ENCODE measurements around the gene DHRS12.

The DHRS12 gene

DNA sequence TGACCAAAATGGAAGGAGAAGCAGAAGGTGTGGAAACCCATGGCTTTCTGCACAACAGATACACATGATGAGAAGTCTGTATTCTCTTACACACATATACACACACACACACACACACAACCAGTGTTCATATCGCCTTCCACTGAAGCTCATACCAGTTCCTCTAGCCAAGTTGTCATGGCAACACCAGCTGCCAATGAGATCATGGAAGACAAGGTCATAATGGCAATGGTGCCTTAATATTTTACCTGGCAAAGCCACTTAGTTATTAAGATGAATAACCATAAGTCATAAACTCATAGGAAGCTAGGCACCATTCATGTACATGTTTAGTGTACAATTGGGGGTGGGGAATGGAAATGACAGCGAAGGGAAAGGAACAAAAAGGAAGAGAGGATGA, 2.6 kb upstream of the DHRS12 start:
- peak; percentile 16 to 61 (median 19) for DNase-seq

DNA sequence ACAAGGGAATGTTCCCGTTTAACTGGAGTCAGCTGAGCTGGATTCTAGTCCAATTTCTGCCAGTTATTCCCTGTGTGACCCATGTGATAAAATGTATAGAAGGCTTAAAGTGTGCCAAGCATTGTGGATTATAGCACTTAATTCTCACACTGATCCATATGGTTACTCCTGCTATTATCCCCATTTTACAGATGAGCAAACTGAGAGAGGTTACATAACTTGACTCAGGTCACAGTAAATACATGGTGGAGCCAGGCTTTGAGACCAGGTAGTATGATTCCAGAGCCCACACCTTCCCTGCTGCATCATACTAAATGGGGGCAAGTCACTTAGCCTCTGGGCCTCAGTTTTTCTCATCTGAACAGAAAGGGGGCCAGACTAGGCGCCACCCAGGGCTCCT, 2.0 kb upstream of the DHRS12 start:
- no peak for DNase-seq

DNA sequence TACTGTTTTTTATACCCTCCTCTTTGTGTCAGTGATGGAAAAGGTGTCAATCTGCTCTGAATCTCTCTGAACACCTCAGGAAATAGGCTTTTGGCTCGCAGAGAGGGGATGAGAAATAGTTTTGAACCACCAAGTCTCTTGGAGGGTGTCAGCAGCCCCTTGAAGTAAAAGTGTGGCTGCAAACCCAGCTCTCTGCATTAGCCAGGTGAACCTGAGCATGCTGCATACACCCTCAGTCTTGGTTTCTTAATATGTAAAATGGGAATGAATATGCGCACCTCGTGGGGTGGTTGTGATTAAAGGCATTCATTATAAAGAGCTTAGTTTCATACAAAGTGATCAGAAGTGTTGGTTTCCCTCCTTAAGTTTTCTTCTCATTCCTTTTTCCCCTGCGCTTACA, 1.4 kb upstream of the DHRS12 start:
- no peak for DNase-seq

DNA sequence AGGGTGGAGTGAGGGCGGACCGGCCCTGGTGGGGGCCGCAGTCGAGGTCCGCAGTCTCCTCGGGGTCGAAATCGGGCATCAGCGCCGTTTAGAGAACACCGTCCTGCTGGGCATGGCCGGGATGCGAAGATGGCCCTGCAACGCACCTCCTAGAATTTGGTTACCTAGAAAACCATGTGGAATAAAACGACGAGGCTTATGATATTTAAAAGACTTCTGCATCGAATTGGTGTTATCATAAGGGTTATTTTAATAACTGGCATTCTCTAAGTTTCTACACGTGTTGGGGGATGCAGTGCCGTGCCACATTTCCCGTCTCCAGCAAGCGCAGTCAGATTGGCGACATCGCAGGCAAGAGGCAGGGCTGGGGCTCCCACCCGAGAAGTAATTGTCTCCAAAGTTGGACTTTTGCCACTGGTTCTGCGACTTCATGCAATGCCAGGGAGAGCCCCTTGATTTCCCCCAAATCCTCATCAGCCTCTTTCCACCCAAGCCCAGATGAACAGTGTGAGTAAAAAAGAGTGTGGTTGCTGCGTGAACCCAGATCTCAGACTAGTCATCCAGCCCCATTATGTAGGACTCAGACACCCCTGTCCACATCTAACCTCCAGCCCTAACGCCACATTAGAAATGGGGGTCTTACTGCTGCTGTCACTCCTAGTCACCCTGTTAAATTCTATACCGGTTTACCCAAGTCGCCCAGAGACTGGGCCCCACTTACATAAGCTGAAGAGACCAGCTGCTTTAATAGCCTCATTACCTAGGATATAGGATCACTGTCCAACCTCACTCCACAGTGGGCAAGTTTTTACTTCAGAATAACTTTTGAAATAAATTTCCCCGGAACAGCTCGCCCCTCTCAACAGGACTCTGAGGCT, 571 bp upstream of the DHRS12 start:
- peak in 2 of 3 experiments; percentile 55 to 83 for DNase-seq

DNA sequence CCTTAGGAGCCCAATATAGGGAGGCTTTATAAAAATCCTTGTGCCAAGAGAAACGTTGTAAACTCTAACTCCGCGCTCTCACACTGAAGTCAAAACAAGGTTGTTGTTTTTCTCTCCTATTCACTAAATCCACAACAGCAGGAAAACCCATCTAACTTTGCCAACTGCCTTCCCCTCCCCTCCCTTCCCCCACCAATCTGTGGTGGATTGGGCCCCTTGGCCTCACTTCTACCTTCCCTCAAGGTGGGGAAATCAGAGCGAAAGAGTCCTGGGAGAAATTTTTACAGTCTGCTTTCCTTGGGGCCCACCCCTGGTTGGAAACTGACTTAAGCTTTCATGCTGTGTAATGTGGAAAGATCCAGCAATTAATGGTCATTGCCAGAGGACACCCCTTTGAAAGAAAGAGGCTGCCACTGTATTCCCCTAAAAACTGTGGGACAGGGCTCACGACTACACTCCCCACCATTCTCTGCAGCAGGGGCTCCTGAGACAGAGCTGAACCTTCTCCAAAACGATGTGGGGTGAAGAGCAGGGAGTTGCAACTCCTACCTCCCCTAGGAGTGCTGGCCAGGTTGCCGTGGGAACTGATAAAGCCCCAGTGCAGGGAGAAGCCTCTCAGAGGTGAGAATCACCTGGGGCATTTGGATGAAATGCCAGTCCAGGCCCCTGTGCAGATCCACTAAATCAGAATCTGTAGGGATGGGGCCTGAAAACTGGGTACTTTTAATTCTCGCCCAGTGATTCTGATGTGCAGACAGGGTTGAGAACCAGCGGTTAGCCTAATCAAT, 1.1 kb downstream of the DHRS12 start:
- DNase-seq = peak; percentile 35 to 82 (median 77)

DNA sequence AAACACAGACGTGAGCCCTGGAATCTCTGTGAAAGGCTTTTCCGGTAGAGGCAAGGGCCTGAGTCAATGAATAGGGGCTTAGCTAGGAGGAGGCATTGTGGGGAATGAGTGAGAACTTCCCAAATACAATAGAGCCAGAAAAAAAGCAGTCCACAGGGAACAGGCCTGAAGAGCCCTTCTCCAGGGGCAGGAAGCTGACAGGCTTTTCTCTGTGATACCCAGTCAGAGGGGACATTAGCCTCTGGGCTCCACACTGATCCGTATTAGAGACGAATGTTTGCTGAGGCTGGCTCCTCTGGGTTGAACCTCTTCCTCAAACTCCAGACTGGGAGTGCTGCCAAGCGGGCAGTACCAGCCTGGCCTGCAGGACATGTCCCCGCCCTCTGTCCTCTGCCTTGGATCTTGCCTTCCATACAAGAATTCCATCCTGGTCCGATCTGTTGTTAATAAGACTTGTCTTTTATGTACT, 2.3 kb downstream of the DHRS12 start:
- peak; percentile 34 to 64 (median 54) for DNase-seq

DNA sequence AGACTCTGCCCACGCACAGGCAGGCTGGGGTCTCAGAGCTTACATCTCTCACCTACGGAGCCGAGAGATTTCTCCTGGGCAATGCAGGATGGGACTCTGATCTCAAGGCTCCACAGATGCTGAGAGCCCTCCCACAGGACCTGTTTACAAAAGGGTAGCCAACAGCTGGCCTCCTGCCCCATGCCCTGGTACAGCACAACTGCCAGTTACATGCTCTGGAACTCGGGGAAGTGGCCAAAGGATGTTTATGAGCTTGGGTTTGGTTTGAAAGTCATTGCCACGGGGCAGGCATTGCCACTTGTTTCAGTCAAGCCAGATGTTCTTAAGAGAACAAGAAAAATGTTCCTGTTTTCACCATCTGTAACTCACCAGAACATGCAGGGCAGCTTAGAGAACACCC, 3.5 kb downstream of the DHRS12 start:
- DNase-seq = no peak

DNA sequence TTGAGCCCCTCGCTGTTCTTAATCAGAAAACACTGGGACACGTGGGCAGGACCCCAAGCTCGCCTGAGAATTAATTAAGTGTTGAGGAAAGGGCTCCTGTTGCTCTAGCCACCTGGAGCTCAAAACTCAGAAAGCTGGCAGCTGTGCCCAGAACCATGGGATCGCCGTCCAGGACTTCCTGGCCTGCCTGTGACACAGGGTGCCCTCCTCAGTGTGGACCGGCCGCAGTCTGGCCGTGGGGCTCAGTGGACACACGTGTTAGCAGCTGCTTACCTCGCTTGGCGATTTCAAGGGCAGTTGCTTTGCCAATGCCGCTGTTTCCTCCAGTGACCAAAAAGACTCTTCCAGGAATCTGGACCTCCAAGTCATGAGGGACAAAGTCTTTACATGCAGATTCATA, 4.7 kb downstream of the DHRS12 start:
- no peak for DNase-seq

DNA sequence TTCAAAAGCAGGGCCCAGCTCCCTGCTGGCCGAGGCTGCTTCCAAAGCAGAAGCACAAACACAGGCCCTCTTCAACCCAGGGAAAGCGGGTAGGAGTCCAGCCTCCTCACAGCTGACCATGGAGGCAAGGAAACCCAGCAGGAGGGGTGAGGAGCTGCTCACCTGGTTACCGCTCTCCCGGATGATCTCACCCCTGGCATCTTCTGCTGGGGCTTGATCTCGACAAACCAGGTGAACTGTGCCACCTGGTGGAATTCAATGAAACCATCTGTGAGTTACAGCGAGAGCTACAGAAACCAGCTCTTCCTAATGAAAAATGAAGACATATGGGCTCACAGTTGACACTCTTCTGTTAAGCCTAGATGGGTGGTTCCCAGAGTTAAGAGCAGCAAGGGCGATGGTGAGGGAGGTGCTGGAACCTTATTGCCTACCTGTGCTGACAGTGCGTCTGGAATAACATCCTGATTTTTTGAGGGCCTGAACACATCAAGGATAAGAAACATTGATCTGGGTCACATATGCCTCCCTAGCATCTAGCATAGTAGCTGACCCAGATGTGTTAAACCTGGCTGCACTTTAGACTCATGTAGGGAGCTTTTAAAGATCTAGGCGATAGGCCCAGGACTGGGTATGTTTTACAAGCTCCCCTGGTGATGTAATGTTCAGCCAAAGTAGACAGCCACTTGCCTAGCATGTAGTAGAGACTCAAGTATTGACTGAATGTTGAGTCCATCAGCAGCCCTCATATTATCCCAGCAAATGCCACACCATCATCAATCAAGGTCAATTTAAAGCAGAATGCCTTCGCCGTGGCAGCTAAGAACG, 6.1 kb downstream of the DHRS12 start:
- DNase-seq = peak; percentile 84 to 97 (median 85)

DNA sequence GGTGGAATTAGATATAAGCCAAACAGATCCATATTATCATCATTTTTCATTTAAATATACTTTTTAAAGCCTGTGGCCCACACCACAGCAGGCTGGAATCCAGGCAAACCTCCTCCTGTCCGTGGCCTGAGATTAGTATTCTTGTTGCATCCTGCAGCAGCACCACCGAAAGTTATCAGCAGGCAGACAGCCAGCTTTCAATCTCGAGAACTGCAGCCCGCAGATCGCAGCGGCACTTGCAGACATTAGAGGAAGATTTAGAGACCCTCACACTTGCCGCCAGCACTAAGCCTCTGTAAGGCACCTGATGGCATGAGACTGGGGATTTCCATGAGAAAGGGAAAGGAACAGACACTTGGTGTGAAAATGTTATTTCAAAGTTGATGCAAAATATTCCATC, 7.4 kb downstream of the DHRS12 start:
- DNase-seq = no peak

DNA sequence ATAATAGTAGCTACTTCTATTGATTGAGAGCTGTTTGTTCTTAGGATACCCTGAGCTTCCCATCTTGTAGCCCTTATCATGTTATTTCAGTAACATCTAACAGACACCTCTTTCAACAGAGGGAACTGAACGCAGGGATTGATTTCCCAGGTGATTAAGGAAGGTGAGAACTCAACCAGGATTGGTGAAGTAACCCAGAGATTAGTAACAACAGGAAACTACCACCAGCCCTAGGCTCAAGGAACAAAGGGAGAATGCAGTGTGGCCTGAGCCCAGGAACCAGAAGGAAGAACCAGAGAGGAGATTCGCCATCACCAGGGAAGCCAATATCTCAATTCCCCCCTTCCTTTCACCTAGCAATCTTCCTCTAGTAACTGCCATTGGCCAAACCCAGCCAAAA, 8.5 kb downstream of the DHRS12 start:
- no peak for DNase-seq

DNA sequence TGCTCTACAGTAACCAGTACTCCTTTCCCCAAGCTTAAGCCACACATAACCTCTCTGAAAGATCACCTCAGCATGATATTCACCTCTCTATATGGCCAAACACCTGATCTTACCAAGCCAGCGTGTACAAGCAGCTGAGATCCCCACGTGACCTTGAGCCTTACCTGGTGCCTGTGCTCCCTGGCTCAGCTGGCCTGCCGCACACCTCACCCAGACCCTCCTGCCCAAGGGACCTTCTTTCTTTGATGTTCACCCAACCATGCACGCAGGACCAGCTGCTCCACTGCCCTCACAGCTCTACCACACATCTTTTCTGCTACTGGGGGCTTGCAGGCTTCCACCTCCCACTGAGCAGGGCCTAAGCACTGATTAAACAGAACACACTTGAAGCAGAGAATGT, 9.0 kb downstream of the DHRS12 start:
- DNase-seq = peak; percentile 14 to 54 (median 26)

DNA sequence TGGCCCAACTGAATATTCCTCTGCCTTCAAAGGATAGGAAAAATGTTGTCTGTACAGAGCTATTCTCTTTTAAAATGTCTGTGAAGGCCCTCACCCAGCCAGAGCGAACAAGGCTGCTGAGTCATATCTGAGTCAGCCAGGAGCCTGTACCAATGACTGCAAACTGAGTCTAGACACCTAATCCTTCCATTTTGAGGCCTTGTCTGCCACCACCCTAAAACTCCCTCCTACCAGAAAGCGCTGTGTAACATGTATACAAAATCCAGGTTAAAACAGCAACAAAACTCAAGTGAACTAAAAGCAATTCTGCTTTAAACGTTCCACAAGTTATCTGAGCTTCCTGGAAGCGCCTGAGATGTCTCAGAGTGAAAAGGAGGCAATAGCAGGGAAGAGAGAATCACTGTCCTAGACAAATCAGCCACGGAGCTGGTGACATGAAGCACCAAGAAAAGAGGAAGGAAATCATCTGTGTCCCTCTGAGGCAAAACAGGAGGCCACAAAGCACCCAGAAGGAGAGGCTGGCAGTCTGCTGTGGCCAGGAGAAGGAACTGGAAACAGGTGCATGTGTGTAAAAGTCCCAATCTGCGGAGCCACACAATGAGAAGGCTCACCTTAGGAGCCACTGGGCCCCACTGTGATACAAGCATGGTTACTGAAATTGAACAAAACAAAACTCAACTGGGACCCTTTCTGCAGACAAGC, 10.2 kb downstream of the DHRS12 start:
- DNase-seq = no peak

DNA sequence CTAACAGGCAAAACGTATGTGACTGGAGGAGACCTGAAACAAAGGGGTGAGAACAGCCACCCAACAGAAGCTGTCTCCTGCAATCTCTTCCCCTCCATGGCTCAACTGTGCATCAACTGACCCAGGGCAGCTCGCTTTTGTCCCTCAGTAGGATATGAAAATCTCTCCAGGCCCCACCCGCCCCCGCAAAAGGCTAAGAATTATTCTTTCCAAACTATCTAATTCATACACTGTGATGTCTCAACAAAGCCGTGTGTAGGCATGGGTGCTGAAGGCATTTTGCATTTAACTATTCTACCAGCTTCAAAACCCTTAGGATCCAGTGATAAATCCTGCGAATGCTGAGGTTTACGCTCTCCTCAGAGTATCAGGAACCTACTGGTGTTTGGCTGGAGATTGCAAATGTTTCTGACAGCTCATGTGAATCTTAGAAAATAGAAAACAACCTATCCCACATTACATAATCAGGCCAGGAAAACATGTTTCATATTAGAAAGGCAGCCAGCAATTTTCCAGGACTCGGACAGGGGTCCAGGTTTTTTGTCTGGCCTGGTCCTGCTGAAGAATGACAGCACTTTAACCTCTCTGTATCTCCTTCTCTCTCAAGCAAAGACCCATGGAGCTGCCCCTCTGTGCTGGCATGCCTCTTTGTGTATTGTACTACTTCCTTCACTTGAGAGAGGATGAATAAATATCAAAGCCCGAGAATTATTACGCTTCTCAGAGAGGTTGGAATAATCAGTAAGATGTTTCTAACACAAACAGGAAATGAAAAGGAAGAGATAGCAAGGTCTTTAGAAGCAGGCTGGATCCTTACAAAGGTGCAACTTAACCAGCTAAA, 17.3 kb downstream of the DHRS12 start:
- DNase-seq = peak; percentile 9 to 79 (median 75)

DNA sequence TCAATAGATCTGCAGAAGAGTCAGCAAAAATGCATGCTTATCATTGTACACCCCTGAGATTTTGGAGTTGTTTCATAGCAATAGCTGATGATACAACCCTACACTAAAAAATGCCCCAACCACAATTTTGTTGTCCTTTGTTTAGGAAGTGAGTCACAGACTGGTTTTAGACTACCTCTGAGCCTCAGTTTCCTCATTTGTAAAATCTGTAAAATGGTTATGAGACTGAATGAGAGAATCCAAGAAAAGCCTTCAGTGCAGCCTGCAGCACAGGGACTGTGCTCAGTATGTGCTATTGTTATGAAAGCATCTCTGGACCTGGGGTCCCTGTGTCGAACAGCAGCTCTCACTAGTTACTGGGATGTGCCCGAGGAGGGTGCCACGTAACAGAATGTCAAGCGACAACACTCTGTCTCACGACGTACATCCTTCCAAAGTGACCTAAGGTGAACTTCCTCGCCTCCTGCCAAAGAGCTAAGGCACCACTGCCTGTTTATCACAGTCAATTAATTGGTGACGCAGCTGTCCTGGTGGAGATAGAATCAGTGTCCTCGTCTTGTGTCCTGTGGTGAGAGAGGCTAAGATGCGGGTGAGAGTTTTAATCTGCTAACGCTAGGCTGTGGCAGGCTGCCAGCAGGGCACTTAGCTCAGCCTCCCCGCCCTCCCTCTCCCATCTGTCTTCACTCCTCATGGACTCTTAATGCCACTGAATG, 18.1 kb downstream of the DHRS12 start:
- peak; percentile 90 to 99 (median 96) for DNase-seq

DNA sequence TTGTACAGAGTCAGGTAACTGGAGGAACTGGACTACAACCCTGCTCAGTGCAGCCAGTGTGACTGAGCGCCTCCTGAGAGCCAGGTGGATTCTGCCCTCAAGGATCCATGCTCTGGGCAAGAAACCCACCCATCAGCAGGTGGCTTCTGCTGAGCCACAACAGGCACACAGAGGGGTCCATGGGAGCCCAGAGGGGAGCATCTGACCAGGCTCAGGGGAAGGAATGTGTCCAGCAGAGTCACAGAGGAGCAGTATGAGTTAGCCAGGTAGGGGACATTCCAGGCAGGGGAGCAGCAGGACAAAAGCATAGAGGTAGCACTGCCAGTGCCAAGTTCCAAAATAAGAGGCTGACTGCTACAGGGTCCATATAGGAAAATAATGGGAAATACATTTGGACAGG, 19.9 kb downstream of the DHRS12 start:
- DNase-seq = no peak

DNA sequence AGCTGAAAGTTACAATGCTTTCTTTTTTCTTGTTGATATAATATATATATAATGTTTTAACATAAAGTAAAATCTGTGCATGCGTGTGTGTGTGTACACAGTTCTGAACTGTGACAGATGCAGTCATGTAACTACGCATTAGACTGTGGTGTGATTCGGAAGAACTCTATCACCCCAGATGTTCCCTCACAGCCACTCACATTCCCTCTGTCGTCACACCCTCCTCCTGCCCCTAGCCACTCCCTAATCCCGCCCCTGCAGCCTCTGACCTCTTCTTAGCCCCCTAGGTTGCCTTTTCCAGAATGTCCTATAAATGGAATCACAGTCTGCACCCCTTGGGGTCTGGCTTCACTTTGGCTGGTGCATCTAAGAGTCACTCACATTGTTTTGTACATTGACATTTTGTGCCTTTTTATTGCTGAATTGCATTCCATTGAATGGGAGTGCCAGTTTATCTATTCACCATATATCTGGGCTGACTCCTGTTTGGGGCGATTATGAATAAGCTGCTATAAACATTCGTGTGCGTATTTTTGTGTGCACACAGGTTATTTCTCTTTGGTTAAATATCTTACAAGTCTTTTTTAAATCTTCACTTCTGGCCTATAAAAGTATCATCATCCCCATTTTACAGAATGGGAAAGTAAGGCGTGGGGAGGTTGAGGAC, 20.4 kb downstream of the DHRS12 start:
- no peak for DNase-seq

DNA sequence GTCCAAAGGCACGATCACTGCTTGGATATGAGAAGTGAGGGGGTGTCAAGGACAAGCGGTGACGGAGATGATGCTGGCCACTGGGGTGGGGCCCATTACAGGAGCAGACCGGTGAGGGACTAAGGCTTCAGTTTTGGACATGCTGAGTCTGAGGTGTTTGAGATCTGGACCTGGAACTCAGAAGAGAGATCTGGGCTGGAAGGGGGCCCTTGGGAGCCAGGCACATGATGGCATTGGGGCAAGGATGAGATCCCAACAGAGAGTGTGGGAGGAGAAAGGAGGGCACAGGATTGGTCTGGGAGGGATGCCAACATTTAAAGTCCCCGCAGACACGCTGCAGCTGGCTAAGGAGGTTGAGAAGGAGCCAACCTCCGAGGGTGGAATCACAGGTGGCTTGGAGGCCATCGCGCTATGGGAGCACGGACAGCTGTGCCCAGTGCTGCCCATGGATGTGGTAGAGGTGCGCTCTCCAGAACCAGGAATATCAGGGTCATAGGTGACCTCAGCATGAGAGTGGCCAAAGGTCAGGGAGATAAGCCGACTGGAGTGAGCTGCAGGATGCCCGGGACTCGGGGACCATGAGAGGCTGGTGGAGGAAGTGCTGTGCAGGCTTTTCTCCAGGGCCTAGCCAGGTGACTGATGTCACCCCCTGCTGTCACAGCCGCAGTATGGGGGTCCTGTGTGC, 21.8 kb downstream of the DHRS12 start:
- no peak for DNase-seq

DNA sequence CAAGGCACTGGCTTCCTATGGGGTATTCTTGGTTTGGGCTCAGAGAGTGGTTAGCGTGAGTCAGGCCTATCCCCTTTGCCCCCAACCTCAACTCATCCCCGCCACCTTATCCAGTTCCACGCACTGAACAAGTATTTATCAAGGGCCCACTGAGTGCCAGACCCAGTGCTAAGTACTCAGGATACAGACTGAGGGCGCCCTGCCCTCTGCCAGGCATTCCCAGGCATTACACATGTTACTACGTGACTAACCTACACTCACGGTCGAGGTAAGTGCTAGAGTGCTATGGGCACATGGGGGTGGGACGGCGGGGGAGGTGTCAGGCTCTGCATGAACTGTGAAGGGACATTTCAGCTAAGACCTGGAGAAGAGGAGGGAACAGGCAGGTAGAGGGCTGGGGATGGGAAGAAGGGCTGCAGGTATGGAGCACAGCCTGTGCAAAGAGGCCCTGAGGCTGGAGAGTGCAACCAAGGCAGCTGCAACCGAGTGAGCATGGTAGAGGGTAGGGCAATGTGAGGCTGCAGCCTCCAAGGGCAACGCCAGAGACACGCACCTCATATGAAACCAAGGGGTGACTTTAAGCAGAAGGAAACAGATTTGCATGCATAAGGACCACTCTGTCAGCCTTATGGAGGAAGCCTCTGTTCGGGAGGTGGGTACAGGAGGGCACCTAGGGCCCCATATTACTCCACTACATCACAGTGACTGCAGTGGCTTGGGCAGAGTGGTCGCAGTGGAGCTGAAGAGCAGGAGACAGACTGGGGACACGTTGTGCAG, 22.5 kb downstream of the DHRS12 start:
- peak in 1 of 3 experiments; percentile 25 for DNase-seq

Data from NCI-H1417 (cell line).